H9 (cell line): ENCODE measurements around the gene GUCY1A1. TPM values are rescaled to one million over a fixed set of nuclear protein-coding genes. Genes with fewer than 3 reads are reported as not detected.

Experiments
- DNase-seq: peaks from one replicate; pipeline ENCODE4 v3.0.0-alpha.2; 2017
- H2AFZ ChIP-seq: one replicate; pipeline ENCODE4 v1.6.1; 2013; ENCODE audit warnings: mild to moderate bottlenecking, low read length, control low read depth, moderate library complexity
- H2AK5ac ChIP-seq: 2 replicates; pipeline ENCODE4 v1.6.1; 2013; ENCODE audit warnings: low read length, control low read depth, mixed read lengths; ENCODE audit not compliant: insufficient read length
- H2BK120ac ChIP-seq: one replicate; pipeline ENCODE4 v1.6.1; 2013; ENCODE audit warnings: low read depth, mild to moderate bottlenecking, low read length, control low read depth, inconsistent platforms; ENCODE audit not compliant: poor library complexity, severe bottlenecking
- H2BK12ac ChIP-seq: 2 replicates; pipeline ENCODE4 v1.6.1; 2013; ENCODE audit warnings: low read length, control low read depth, mixed read lengths, low read depth; ENCODE audit not compliant: insufficient read length
- H2BK15ac ChIP-seq: 2 replicates; pipeline ENCODE4 v1.6.1; 2013; ENCODE audit warnings: low read depth, low read length, control low read depth
- H2BK20ac ChIP-seq: one replicate; pipeline ENCODE4 v1.6.1; 2013; ENCODE audit warnings: low read depth, mild to moderate bottlenecking, low read length, control low read depth, inconsistent platforms; ENCODE audit not compliant: poor library complexity, severe bottlenecking
- H2BK5ac ChIP-seq: 2 replicates; pipeline ENCODE4 v1.6.1; 2013; ENCODE audit warnings: low read length, control low read depth, mixed read lengths; ENCODE audit not compliant: insufficient read length
- H3K14ac ChIP-seq: 2 replicates; pipeline ENCODE4 v1.6.1; 2013; ENCODE audit warnings: low read length, control low read depth; ENCODE audit not compliant: insufficient read depth
- H3K18ac ChIP-seq: 2 replicates; pipeline ENCODE4 v1.6.1; 2013; ENCODE audit warnings: low read depth, mild to moderate bottlenecking, mixed read lengths, low read length, control low read depth; ENCODE audit not compliant: insufficient read length
- H3K23ac ChIP-seq: 2 replicates; pipeline ENCODE4 v1.6.1; 2013; ENCODE audit warnings: low read length, control low read depth, mixed read lengths, low read depth; ENCODE audit not compliant: insufficient read length
- H3K23me2 ChIP-seq: 2 replicates; pipeline ENCODE4 v1.6.1; 2013; ENCODE audit warnings: low read depth, mild to moderate bottlenecking, mixed read lengths, low read length, control low read depth; ENCODE audit not compliant: insufficient read length, poor library complexity, severe bottlenecking
- H3K27ac ChIP-seq: 2 replicates; pipeline ENCODE4 v1.5.1; 2013; ENCODE audit warnings: low read length, control low read depth, mixed read lengths, low read depth; ENCODE audit not compliant: insufficient read length
- H3K27me3 ChIP-seq: 2 replicates; pipeline ENCODE4 v1.6.1; 2013; ENCODE audit warnings: low read length, control low read depth, inconsistent platforms; ENCODE audit not compliant: insufficient read depth
- H3K4ac ChIP-seq: 2 replicates; pipeline ENCODE4 v1.6.1; 2013; ENCODE audit warnings: low read depth, mild to moderate bottlenecking, control low read depth, inconsistent platforms, low read length, moderate library complexity
- H3K4me1 ChIP-seq: 2 replicates; pipeline ENCODE4 v1.6.1; 2013; ENCODE audit warnings: low read length, control low read depth, inconsistent platforms; ENCODE audit not compliant: insufficient read depth
- H3K4me2 ChIP-seq: 2 replicates; pipeline ENCODE4 v1.6.1; 2013; ENCODE audit warnings: low read length, control low read depth, mixed read lengths; ENCODE audit not compliant: insufficient read length, insufficient read depth
- H3K56ac ChIP-seq: 2 replicates; pipeline ENCODE4 v1.6.1; 2013; ENCODE audit warnings: low read depth, mild to moderate bottlenecking, mixed read lengths, low read length, control low read depth; ENCODE audit not compliant: insufficient read length
- H3K79me1 ChIP-seq: 2 replicates; pipeline ENCODE4 v1.6.1; 2013; ENCODE audit warnings: low read depth, mild to moderate bottlenecking, moderate library complexity, low read length, control low read depth, inconsistent platforms; ENCODE audit not compliant: insufficient read depth, poor library complexity, severe bottlenecking
- H3K79me2 ChIP-seq: 2 replicates; pipeline ENCODE4 v1.6.1; 2013; ENCODE audit warnings: low read length, control low read depth, inconsistent platforms; ENCODE audit not compliant: insufficient read depth
- H3K9ac ChIP-seq: 2 replicates; pipeline ENCODE4 v1.6.1; 2013; ENCODE audit warnings: low read length, control low read depth, mixed read lengths; ENCODE audit not compliant: insufficient read length; ENCODE audit errors: extremely low read depth
- H3K9me3 ChIP-seq: one replicate; pipeline ENCODE4 v1.6.1; 2013; ENCODE audit warnings: low read depth, low read length, inconsistent platforms; ENCODE audit not compliant: control insufficient read depth
- H3T11ph ChIP-seq: one replicate; pipeline ENCODE4 v1.6.1; 2013; ENCODE audit warnings: mild to moderate bottlenecking, low read length, control low read depth, inconsistent platforms
- H4K20me1 ChIP-seq: one replicate; pipeline ENCODE4 v1.6.1; 2013; ENCODE audit not compliant: control insufficient read depth, insufficient read length, insufficient read depth
- H4K5ac ChIP-seq: 2 replicates; pipeline ENCODE4 v1.6.1; 2013; ENCODE audit warnings: low read depth, mild to moderate bottlenecking, mixed read lengths, low read length, control low read depth; ENCODE audit not compliant: insufficient read length
- H4K8ac ChIP-seq: replicated peaks from 2 replicates; pipeline ENCODE4 v1.6.1; 2013; ENCODE audit warnings: low read length, control low read depth, mixed read lengths, low read depth; ENCODE audit not compliant: insufficient read length
- H4K91ac ChIP-seq: 2 replicates; pipeline ENCODE4 v1.6.1; 2013; ENCODE audit warnings: low read depth, mild to moderate bottlenecking, moderate library complexity, mixed read lengths, low read length, control low read depth; ENCODE audit not compliant: insufficient read length
- H3K27ac Mint-ChIP-seq, 3 experiments: 2 replicates in 2 of 3; 3 replicates in 1 of 3; pipeline ENCODE4 v1.8.0; 2020 to 2021; ENCODE audit warnings: mixed read lengths in 3 of 3, mild to moderate bottlenecking in 1 of 3, moderate library complexity in 1 of 3
- H3K27me3 Mint-ChIP-seq: 2 replicates; pipeline ENCODE4 v1.8.0; 2021; ENCODE audit warnings: low read depth, mild to moderate bottlenecking, moderate library complexity, mixed read lengths
- H3K36me3 Mint-ChIP-seq, 3 experiments: 2 replicates in 2 of 3; 3 replicates in 1 of 3; pipeline ENCODE4 v1.8.0; 2020 to 2021; ENCODE audit warnings: low read depth in 3 of 3, mixed read lengths in 3 of 3; ENCODE audit not compliant: insufficient read depth in 1 of 3
- H3K4me1 Mint-ChIP-seq, 2 experiments: 2 replicates each; pipeline ENCODE4 v1.8.0; 2020; ENCODE audit warnings: mixed read lengths in 2 of 2
- H3K4me3 Mint-ChIP-seq, 2 experiments: 2 replicates in 1 of 2; 3 replicates in 1 of 2; pipeline ENCODE4 v1.8.0; 2020 to 2021; ENCODE audit warnings: mild to moderate bottlenecking in 2 of 2, mixed read lengths in 2 of 2, moderate library complexity in 1 of 2
- H3K9me3 Mint-ChIP-seq, 2 experiments: 2 replicates in 1 of 2; 3 replicates in 1 of 2; pipeline ENCODE4 v1.8.0; 2020; ENCODE audit warnings: mild to moderate bottlenecking in 2 of 2, mixed read lengths in 2 of 2, moderate library complexity in 1 of 2
- WGBS: extraction: QIAGEN DNeasy Blood & Tissue Kit; methylation state at CpG from one replicate; pipeline ENCODE4 v1.1.7; 2013; ENCODE audit warnings: missing lambda C conversion rate, low lambda C conversion rate, mixed read lengths; ENCODE audit not compliant: insufficient read length; ENCODE audit errors: extremely low coverage; 5-methylcytosine and 5-hydroxymethylcytosine counted together
- total RNA-seq: library from RNA; stranded (reverse); gene quantifications from 2 replicates; pipeline ENCODE4 v1.2.1, GENCODE V29; 2021
- TF ChIP-seq, protein P1 (sequence below): fragments of 200-600 bp; sonication (generic); conservative IDR thresholded peaks from 3 replicates; pipeline ENCODE4 v1.8.0; 2021; ENCODE audit warnings: antibody characterized with exemption, mild to moderate bottlenecking

The GUCY1A1 gene
- total RNA-seq, 1 experiment from 2014 or later = not detected

DNA sequence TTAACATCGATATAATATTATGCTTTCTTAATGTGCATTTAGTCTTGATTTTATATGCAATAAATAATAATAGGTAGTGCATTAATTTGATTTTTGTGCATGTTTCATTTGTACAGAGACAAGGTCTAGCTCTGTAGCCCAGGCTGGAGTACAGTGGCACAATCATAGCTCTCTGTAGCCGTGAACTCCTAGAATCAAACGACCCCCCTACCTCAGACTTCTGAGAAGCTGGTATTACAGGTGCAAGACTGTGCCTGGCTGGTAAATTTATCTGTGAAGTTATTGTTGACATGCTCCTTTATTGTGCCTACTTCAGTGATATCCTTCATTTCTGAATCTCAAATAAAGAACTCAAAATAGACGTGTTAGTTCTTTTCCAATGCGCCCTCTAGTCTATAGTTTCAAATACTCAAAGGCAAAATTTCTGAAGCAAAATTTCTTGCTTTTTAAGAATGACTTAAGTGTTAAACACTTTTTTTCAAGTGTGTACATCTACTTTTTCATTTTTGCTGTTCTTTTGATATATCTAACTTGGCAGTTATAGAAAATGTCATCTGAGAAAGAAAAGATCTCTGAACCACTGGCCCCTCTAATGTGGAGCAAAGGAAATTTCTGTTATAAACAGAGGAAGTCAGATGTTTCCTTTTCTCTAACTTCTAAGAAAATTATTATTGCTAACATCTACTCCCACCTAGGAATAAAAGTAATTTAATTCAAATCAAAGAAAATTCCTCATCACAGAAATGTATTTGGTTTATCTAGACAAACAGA, 28.3 kb upstream of the GUCY1A1 start:
- H4K5ac ChIP-seq = no peak overlapping the region
- no peak overlapping the region for H3K4me2 ChIP-seq
- no peak overlapping the region for H3K56ac ChIP-seq
- no peak overlapping the region for H3K4ac ChIP-seq
- no peak overlapping the region for H3K23ac ChIP-seq
- no peaks in the 10 kb centered on the region for H4K20me1 ChIP-seq
- Mint-ChIP-seq H3K4me1 (no peaks in the 10 kb centered on the region), H3K27ac (no peak overlapping the region), H3K9me3 (no peaks in the 10 kb centered on the region; a peak in 1 of 5 replicates), H3K36me3 (peaks cover 0 to 2% (median 0%) of the 10 kb centered on the region in 3 experiments; a peak in 1 of 7 replicates), H3K4me3 (no peak overlapping the region), H3K27me3 (no peaks in the 10 kb centered on the region)
- H2BK15ac ChIP-seq = no peak overlapping the region
- no peaks in the 10 kb centered on the region for H3K9me3 ChIP-seq
- H2AK5ac ChIP-seq = no peak overlapping the region
- H3K18ac ChIP-seq = no peak overlapping the region
- no peak overlapping the region for H2BK12ac ChIP-seq
- H4K91ac ChIP-seq = no peak overlapping the region
- DNase-seq = no peak
- no peaks in the 10 kb centered on the region for H3K79me1 ChIP-seq
- no peaks in the 10 kb centered on the region for H3K27me3 ChIP-seq
- no peaks in the 10 kb centered on the region; the same call in 1 of the 2 replicates for H3K4me1 ChIP-seq
- no peak overlapping the region for H3K9ac ChIP-seq
- TF ChIP-seq, protein P1, sequence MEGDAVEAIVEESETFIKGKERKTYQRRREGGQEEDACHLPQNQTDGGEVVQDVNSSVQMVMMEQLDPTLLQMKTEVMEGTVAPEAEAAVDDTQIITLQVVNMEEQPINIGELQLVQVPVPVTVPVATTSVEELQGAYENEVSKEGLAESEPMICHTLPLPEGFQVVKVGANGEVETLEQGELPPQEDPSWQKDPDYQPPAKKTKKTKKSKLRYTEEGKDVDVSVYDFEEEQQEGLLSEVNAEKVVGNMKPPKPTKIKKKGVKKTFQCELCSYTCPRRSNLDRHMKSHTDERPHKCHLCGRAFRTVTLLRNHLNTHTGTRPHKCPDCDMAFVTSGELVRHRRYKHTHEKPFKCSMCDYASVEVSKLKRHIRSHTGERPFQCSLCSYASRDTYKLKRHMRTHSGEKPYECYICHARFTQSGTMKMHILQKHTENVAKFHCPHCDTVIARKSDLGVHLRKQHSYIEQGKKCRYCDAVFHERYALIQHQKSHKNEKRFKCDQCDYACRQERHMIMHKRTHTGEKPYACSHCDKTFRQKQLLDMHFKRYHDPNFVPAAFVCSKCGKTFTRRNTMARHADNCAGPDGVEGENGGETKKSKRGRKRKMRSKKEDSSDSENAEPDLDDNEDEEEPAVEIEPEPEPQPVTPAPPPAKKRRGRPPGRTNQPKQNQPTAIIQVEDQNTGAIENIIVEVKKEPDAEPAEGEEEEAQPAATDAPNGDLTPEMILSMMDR = no peak
- no peak overlapping the region for H3T11ph ChIP-seq
- WGBS = no CpG with 5 or more reads among the region's 5 CpGs
- H2BK5ac ChIP-seq = no peak overlapping the region
- no peaks in the 10 kb centered on the region for H3K23me2 ChIP-seq
- no peak overlapping the region for H3K14ac ChIP-seq
- no peaks in the 10 kb centered on the region for H3K79me2 ChIP-seq
- H2BK20ac ChIP-seq = no peak overlapping the region
- no peak overlapping the region for H4K8ac ChIP-seq
- no peak overlapping the region for H2BK120ac ChIP-seq
- H3K27ac ChIP-seq = no peak overlapping the region
- no peak overlapping the region for H2AFZ ChIP-seq
